IMR-90 (cell line): ENCODE measurements around the gene RAB1B. TPM values are rescaled to one million over a fixed set of nuclear protein-coding genes. Genes with fewer than 3 reads are reported as not detected.

Experiments
- MAZ ChIP-seq: IDR thresholded peaks from 2 replicates; pipeline ENCODE4 v1.6.1; 2012; ENCODE audit warnings: low read depth, mild to moderate bottlenecking, low read length, improper control_type of control experiment, moderate library complexity, borderline replicate concordance
- MXI1 ChIP-seq: IDR thresholded peaks from 2 replicates; pipeline ENCODE4 v1.6.1; 2012; ENCODE audit warnings: low read depth, mild to moderate bottlenecking, low read length, moderate library complexity, borderline replicate concordance
- USF2 ChIP-seq: fragments of 150-350 bp; IDR thresholded peaks from 2 replicates; pipeline ENCODE4 v1.6.1; 2017; ENCODE audit warnings: mild to moderate bottlenecking, antibody characterized with exemption, low read length, low read depth
- polyA plus RNA-seq, 3 experiments: library from polyadenylated mRNA; depleted of rRNA; stranded (reverse); fragments of >200 nt; gene quantifications; 2 replicates each; pipeline ENCODE4 v1.2.3, GENCODE V29; 2012; ENCODE audit warnings: low replicate concordance in 1 of 3
- total RNA-seq: library from RNA; depleted of rRNA; stranded (reverse); fragments of >200 nt; gene quantifications from 2 replicates; pipeline ENCODE4 v1.2.3, GENCODE V29; 2012

RAB1B gene
- total and polyA plus RNA-seq, 2 of the 4 experiments (the other 2 are of a cell fraction) = 83.7 to 248 TPM

DNA sequence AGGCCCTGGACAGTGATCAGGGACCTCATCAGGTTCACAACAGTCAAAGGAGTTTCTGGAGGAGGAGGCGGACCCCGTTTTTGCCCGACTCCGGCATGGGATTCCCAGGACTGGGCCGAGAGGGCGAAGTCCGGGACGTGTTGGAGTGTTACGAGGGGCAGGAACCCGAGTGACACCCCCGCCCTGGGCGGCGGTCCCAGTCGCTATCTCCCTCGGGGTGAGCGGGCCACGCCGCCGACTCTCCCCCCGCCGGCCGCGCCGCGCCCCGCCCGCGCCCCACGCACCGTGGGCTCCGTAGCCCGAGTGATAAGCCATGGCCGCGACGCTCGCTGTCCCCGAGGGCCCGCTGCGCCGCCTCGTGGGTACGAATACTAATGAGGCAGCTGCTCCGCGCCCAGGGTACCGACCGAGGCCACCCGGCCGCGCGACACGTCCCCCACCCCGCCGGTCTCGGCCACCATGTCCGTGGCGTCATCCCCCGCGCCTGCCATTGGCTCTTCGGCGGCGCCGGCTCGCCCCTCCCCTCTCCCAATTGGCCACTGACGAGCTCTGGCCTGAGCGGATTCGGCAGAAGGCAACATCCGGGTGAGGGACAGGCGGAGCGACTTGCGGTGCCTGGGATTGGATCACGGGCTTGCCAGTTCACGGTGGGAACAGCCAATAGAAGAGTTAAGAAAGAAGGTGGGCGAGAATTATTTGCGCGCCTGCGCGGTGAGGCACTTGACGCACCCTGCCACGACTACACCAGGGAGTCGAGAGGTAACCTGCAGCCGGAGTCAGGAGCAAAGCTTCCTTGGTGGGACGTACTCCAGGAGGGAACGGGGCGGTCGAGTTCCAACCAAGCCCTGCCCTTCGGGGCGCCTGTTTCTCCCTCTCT is 20.5 kb downstream of the RAB1B start, which contains the start of gene YIF1A (continued):
- no peak; the same call in 1 of the 2 replicates for TF ChIP-seq USF2
- peak; percentile 76; the same call in 1 of the 2 replicates for TF ChIP-seq MAZ
- 0 out of 2 replicates have a peak, but pooled peaks have one; percentile 36 for TF ChIP-seq MXI1
